ENCODE data around the gene SPTBN5. TPM values are rescaled to one million over a fixed set of nuclear protein-coding genes. Genes with fewer than 3 reads are reported as not detected.

SPTBN5 gene
- total RNA-seq, 1 experiment from 2014 or later = 2.5 TPM

- ChIA-PET POLR2A (no interaction called here), CTCF (interaction anchor here (1.5 kb wide), 1 partner anchor 19 kb away, joined by 7 read pairs; no protein-coding TSS in a partner anchor)
- intact Hi-C loops (cut with micrococcal nuclease; ENCODE audit: unreplicated experiment) = no loop called here
- DNase-seq = no peak
- no peaks in the 10 kb centered on the region for H3K9me3 Mint-ChIP-seq (ENCODE audit: unreplicated experiment)
- no peak overlapping the region for H3K4me3 Mint-ChIP-seq (ENCODE audit: unreplicated experiment)
- H3K4me1 ChIP-seq = peaks cover 54% of the 10 kb centered on the region
- peak overlapping the region; percentile 45 for H3K27ac Mint-ChIP-seq (ENCODE audit: unreplicated experiment)
- H3K27me3 Mint-ChIP-seq (ENCODE audit: insufficient read depth, unreplicated experiment) = no peaks in the 10 kb centered on the region
- no peak for TF ChIP-seq CTCF (IDR thresholded peaks at IDR 0.05; ENCODE audit: insufficient read depth in 1 of 2, low read depth in 1 of 2, low read length in 1 of 2, severe bottlenecking in 1 of 2, unreplicated experiment in 1 of 2)
- H3K36me3 ChIP-seq (ENCODE audit: control insufficient read depth, insufficient read depth, low read length) = peaks cover under 1% of the 10 kb centered on the region; the same call in 1 of the 2 replicates
- H3K9me3 ChIP-seq = no peaks in the 10 kb centered on the region
- no TSS peak for BruUV-seq (replicated peaks)
- no peak overlapping the region for H3K4me3 ChIP-seq (ENCODE audit: low read depth, low read length)
- H3K36me3 Mint-ChIP-seq (ENCODE audit: insufficient read depth, unreplicated experiment) = peaks cover 77% of the 10 kb centered on the region
- no peaks in the 10 kb centered on the region for H3K27me3 ChIP-seq (replicated peaks; ENCODE audit: control insufficient read depth, insufficient read depth, low read length)
- H3K4me1 Mint-ChIP-seq (ENCODE audit: low read depth, unreplicated experiment) = peaks cover 55% of the 10 kb centered on the region
These were observed 29.6 kb upstream of the SPTBN5 start for GRCh38 chr15:41923401-41923997.

GRCh38 chr15:41922353-41922752 is 28.5 kb upstream of the SPTBN5 start:
- no peak overlapping the region for H3K4me3 ChIP-seq (ENCODE audit: low read depth, low read length)
- H3K27me3 ChIP-seq (replicated peaks; ENCODE audit: control insufficient read depth, insufficient read depth, low read length) = no peaks in the 10 kb centered on the region
- H3K9me3 ChIP-seq = no peaks in the 10 kb centered on the region
- intact Hi-C loops (cut with micrococcal nuclease; ENCODE audit: unreplicated experiment) = no loop called here
- no peak overlapping the region for H3K27ac Mint-ChIP-seq (ENCODE audit: unreplicated experiment)
- H3K4me1 ChIP-seq = peaks cover 42% of the 10 kb centered on the region
- H3K27me3 Mint-ChIP-seq (ENCODE audit: insufficient read depth, unreplicated experiment) = no peaks in the 10 kb centered on the region
- H3K36me3 ChIP-seq (ENCODE audit: control insufficient read depth, insufficient read depth, low read length) = peaks cover 2% of the 10 kb centered on the region; the same call in 1 of the 2 replicates
- DNase-seq = no peak
- BruUV-seq (replicated peaks) = no TSS peak
- peaks cover 47% of the 10 kb centered on the region for H3K4me1 Mint-ChIP-seq (ENCODE audit: low read depth, unreplicated experiment)
- ChIA-PET CTCF (interaction anchor here (1.5 kb wide), 1 partner anchor 18 kb away, joined by 7 read pairs; no protein-coding TSS in a partner anchor), POLR2A (no interaction called here)
- H3K4me3 Mint-ChIP-seq (ENCODE audit: unreplicated experiment) = no peak overlapping the region
- no peaks in the 10 kb centered on the region for H3K9me3 Mint-ChIP-seq (ENCODE audit: unreplicated experiment)
- peaks cover 81% of the 10 kb centered on the region for H3K36me3 Mint-ChIP-seq (ENCODE audit: insufficient read depth, unreplicated experiment)
- TF ChIP-seq CTCF (IDR thresholded peaks at IDR 0.05; ENCODE audit: insufficient read depth in 1 of 2, low read depth in 1 of 2, low read length in 1 of 2, severe bottlenecking in 1 of 2, unreplicated experiment in 1 of 2) = no peak

- Mint-ChIP-seq H3K27ac (ENCODE audit: unreplicated experiment) (no peak overlapping the region), H3K27me3 (ENCODE audit: insufficient read depth, unreplicated experiment) (no peaks in the 10 kb centered on the region)
These were observed 27.8 kb upstream of the SPTBN5 start for GRCh38 chr15:41921639-41922038.

More at GRCh38 chr15:41921639-41922038, 27.8 kb upstream of the SPTBN5 start:
- BruUV-seq (replicated peaks) = no TSS peak
- no peak overlapping the region for H3K4me3 Mint-ChIP-seq (ENCODE audit: unreplicated experiment)
- H3K9me3 Mint-ChIP-seq (ENCODE audit: unreplicated experiment) = no peaks in the 10 kb centered on the region
- H3K27me3 ChIP-seq (replicated peaks; ENCODE audit: control insufficient read depth, insufficient read depth, low read length) = no peaks in the 10 kb centered on the region
- H3K4me1 Mint-ChIP-seq (ENCODE audit: low read depth, unreplicated experiment) = peaks cover 41% of the 10 kb centered on the region
- intact Hi-C loops (cut with micrococcal nuclease; ENCODE audit: unreplicated experiment) = no loop called here
- peaks cover 35% of the 10 kb centered on the region for H3K4me1 ChIP-seq
- ChIA-PET CTCF (no interaction called here), POLR2A (no interaction called here)
- peaks cover 2% of the 10 kb centered on the region; the same call in 1 of the 2 replicates for H3K36me3 ChIP-seq (ENCODE audit: control insufficient read depth, insufficient read depth, low read length)
- H3K4me3 ChIP-seq (ENCODE audit: low read depth, low read length) = no peak overlapping the region
- no peak for TF ChIP-seq CTCF (IDR thresholded peaks at IDR 0.05; ENCODE audit: insufficient read depth in 1 of 2, low read depth in 1 of 2, low read length in 1 of 2, severe bottlenecking in 1 of 2, unreplicated experiment in 1 of 2)
- H3K9me3 ChIP-seq = no peaks in the 10 kb centered on the region
- DNase-seq = no peak
- H3K36me3 Mint-ChIP-seq (ENCODE audit: insufficient read depth, unreplicated experiment) = peaks cover 83% of the 10 kb centered on the region

Measured in Caco-2 (cell line).